Measurements from ENCODE around the gene NEK8. TPM values are rescaled to one million over a fixed set of nuclear protein-coding genes. Genes with fewer than 3 reads are reported as not detected.

Gene NEK8
- total and polyA plus RNA-seq, 7 donors, result 0.21 to 1.5 (median 0.80) TPM

GRCh38 chr17:28712032-28712704 is 16.4 kb upstream of the NEK8 start:
- intact Hi-C loops (cut with DNase I), result no loop called here
- Histone ChIP-seq H3K27me3 (ENCODE audit: insufficient read depth in 3 of 3, low read length in 2 of 3) (peaks cover 0 to 9% (median 2%) of the 10 kb centered on the region in 3 donors), H3K27ac (peak overlapping the region; percentile 82), H3K36me3 (ENCODE audit: insufficient read depth in 1 of 2, low read depth in 1 of 2) (peaks cover 0 to 10% of the 10 kb centered on the region in 2 donors), H3K4me3 (peak overlapping the region; percentile 85), H3K9me3 (no peaks in the 10 kb centered on the region), H3K4me1 (peaks cover 8% of the 10 kb centered on the region)
- peak; percentile 46 to 73 for DNase-seq
- 35 to 46% (median 36%) methylated on average over 33 to 34 of the region's 34 CpGs for WGBS, 3 donors
- no peak for TF ChIP-seq CTCF (IDR thresholded peaks at IDR 0.05)
- ATAC-seq, result no peak

GRCh38 chr17:28712705-28713415 is 15.7 kb upstream of the NEK8 start:
- no peak for ATAC-seq

GRCh38 chr17:28714281-28714680 is 14.3 kb upstream of the NEK8 start:
- Histone ChIP-seq H3K36me3 (ENCODE audit: insufficient read depth in 1 of 2, low read depth in 1 of 2) (peaks cover 0 to 10% of the 10 kb centered on the region in 2 donors), H3K27me3 (ENCODE audit: insufficient read depth in 3 of 3, low read length in 2 of 3) (peaks cover 0 to 16% (median 2%) of the 10 kb centered on the region in 3 donors), H3K27ac (no peak overlapping the region), H3K4me1 (peaks cover 8% of the 10 kb centered on the region), H3K4me3 (no peak overlapping the region), H3K9me3 (no peaks in the 10 kb centered on the region)
- 94 to 97% (median 95%) methylated on average over 3 of the region's 3 CpGs for WGBS, 3 donors
- DNase-seq (peak in 1 of 2 donors; percentile 50), ATAC-seq (no peak)
- no peak for TF ChIP-seq CTCF (IDR thresholded peaks at IDR 0.05)
- intact Hi-C loops (cut with DNase I), result no loop called here

More at GRCh38 chr17:28712705-28713415, 15.7 kb upstream of the NEK8 start:
- no peaks in the 10 kb centered on the region for H3K9me3 ChIP-seq
- H3K4me1 ChIP-seq, result peaks cover 8% of the 10 kb centered on the region
- H3K4me3 ChIP-seq, result no peak overlapping the region
- peaks cover 0 to 14% (median 2%) of the 10 kb centered on the region in 3 donors for H3K27me3 ChIP-seq (ENCODE audit: insufficient read depth in 3 of 3, low read length in 2 of 3)
- intact Hi-C loops (cut with DNase I), result no loop called here
- H3K36me3 ChIP-seq (ENCODE audit: insufficient read depth in 1 of 2, low read depth in 1 of 2), result peaks cover 0 to 10% of the 10 kb centered on the region in 2 donors
- TF ChIP-seq CTCF (IDR thresholded peaks at IDR 0.05), result no peak
- H3K27ac ChIP-seq, result no peak overlapping the region
- WGBS, 3 donors, result 65 to 72% (median 72%) methylated on average over 7 of the region's 7 CpGs
- no peak for DNase-seq

- ATAC-seq (no peak), DNase-seq (no peak)
- TF ChIP-seq CTCF (IDR thresholded peaks at IDR 0.05), result no peak
- no peaks in the 10 kb centered on the region for H3K9me3 ChIP-seq
- H3K4me3 ChIP-seq, result no peak overlapping the region
- peaks cover 8% of the 10 kb centered on the region for H3K4me1 ChIP-seq
- intact Hi-C loops (cut with DNase I), result no loop called here
- peaks cover 0 to 10% of the 10 kb centered on the region in 2 donors for H3K36me3 ChIP-seq (ENCODE audit: insufficient read depth in 1 of 2, low read depth in 1 of 2)
- peaks cover 0 to 16% (median 2%) of the 10 kb centered on the region in 3 donors for H3K27me3 ChIP-seq (ENCODE audit: insufficient read depth in 3 of 3, low read length in 2 of 3)
- WGBS, 3 donors, result 85 to 96% (median 91%) methylated on average over 2 of the region's 2 CpGs
- no peak overlapping the region for H3K27ac ChIP-seq
Observed at GRCh38 chr17:28715217-28715616, 13.4 kb upstream of the NEK8 start.

Measured in psoas muscle (tissue), 8 donors.